HepG2 (cell line): ENCODE data around the gene AMD1. TPM values are rescaled to one million over a fixed set of nuclear protein-coding genes. Genes with fewer than 3 reads are reported as not detected.
A peak's percentile ranks its signal among the peaks of the same experiment; 100 is the strongest.

ENCODE experiments used
- AKAP8 ChIP-seq: sonication (generic); formaldehyde crosslinking; IDR thresholded peaks from 2 replicates; pipeline ENCODE4 v1.5.1; 2020; ENCODE audit warnings: mild to moderate bottlenecking, missing genetic modification reagents
- CEBPG ChIP-seq: IDR thresholded peaks from 2 replicates; pipeline ENCODE4 v1.6.1; 2016
- ELF1 ChIP-seq: sonication (generic); formaldehyde crosslinking; IDR thresholded peaks from 2 replicates; pipeline ENCODE4 v1.4.0; 2020; ENCODE audit warnings: missing genetic modification reagents
- FOXA3 ChIP-seq: IDR thresholded peaks from 2 replicates; pipeline ENCODE4 v1.6.1; 2016; ENCODE audit warnings: missing genetic modification reagents, missing compliant biosample characterization
- FOXK1 ChIP-seq: sonication (generic); formaldehyde crosslinking; IDR thresholded peaks from 2 replicates; pipeline ENCODE4 v1.4.0; 2020; ENCODE audit warnings: low read depth, missing genetic modification reagents, borderline replicate concordance
- KDM3A ChIP-seq: IDR thresholded peaks from 2 replicates; pipeline ENCODE4 v1.6.1; 2018; ENCODE audit warnings: low read depth, missing compliant biosample characterization
- SALL1 ChIP-seq: sonication (generic); formaldehyde crosslinking; IDR thresholded peaks from 2 replicates; pipeline ENCODE4 v1.8.0; 2022; ENCODE audit warnings: mild to moderate bottlenecking, missing genetic modification reagents
- SALL2 ChIP-seq: sonication (generic); formaldehyde crosslinking; IDR thresholded peaks from 2 replicates; pipeline ENCODE4 v1.8.1; 2023; ENCODE audit warnings: mild to moderate bottlenecking, missing genetic modification reagents, inconsistent platforms
- SIN3A ChIP-seq: IDR thresholded peaks from 2 replicates; pipeline ENCODE4 v1.6.1; 2011; ENCODE audit warnings: low read depth, mild to moderate bottlenecking, control low read depth, low read length, borderline replicate concordance
- SMC3 ChIP-seq: IDR thresholded peaks from 2 replicates; pipeline ENCODE4 v1.6.1; 2011; ENCODE audit warnings: low read length, improper control_type of control experiment
- STAG1 ChIP-seq: sonication (generic); formaldehyde crosslinking; IDR thresholded peaks from 2 replicates; pipeline ENCODE4 v1.4.0; 2020; ENCODE audit warnings: missing genetic modification reagents
- TAF15 ChIP-seq: fragments of 200-400 bp; formaldehyde crosslinking; IDR thresholded peaks from one replicate; pipeline ENCODE4 v1.6.1; 2018; ENCODE audit warnings: mild to moderate bottlenecking, low read depth, low read length; ENCODE audit not compliant: poor library complexity, severe bottlenecking
- XRCC5 ChIP-seq: fragments of 200-400 bp; formaldehyde crosslinking; optimal IDR thresholded peaks from 2 replicates; pipeline ENCODE3; 2017; ENCODE audit warnings: mild to moderate bottlenecking, low read length
- ZFP41 ChIP-seq: sonication (generic); formaldehyde crosslinking; IDR thresholded peaks from 2 replicates; pipeline ENCODE4 v1.4.0; 2020; ENCODE audit warnings: mild to moderate bottlenecking, missing genetic modification reagents, borderline replicate concordance
- ZMYM4 ChIP-seq: sonication (generic); formaldehyde crosslinking; IDR thresholded peaks from 2 replicates; pipeline ENCODE4 v1.8.1; 2023; ENCODE audit warnings: mild to moderate bottlenecking, missing genetic modification reagents
- polyA plus RNA-seq, 8 experiments: library from polyadenylated mRNA; depleted of rRNA in 3 of 8; stranded (reverse) in 7 of 8; unstranded in 1 of 8; fragments of >200 nt; fragmentation: Illumina TruSeq in 4 of 8; extraction: Trizol in 4 of 8; gene quantifications; 2 replicates each; pipeline versions ENCODE4 v1.2.1 to v1.2.3, GENCODE V29; 2011 to 2016; ENCODE audit warnings: low read depth in 4 of 8, missing spikeins in 1 of 8, mixed read lengths in 1 of 8; ENCODE audit not compliant: insufficient read depth in 1 of 8
- total RNA-seq, 5 experiments: library from RNA; depleted of rRNA; stranded (reverse); fragments of >200 nt; fragmentation: Illumina TruSeq; extraction: Trizol; gene quantifications; 2 replicates each; pipeline ENCODE4 v1.2.3, GENCODE V29; 2016; ENCODE audit warnings: low read depth in 1 of 5
- TF ChIP-seq, protein P1 (sequence below), 2 experiments: sonication (generic) in 1 of 2; formaldehyde crosslinking in 1 of 2; IDR thresholded peaks; 2 replicates each; pipeline versions ENCODE4 v1.4.0 to v1.6.1; 2018 to 2020; ENCODE audit warnings: missing genetic modification reagents in 2 of 2, borderline replicate concordance in 1 of 2, low read depth in 1 of 2, mild to moderate bottlenecking in 1 of 2, missing biosample characterization in 1 of 2
- TF ChIP-seq, protein P2 (sequence below): IDR thresholded peaks from 2 replicates; pipeline ENCODE4 v1.6.1; 2012; ENCODE audit warnings: inconsistent platforms
- TF ChIP-seq, protein P3 (sequence below): sonication (generic); formaldehyde crosslinking; IDR thresholded peaks from 2 replicates; pipeline ENCODE4 v1.4.0; 2020; ENCODE audit warnings: missing genetic modification reagents
- TF ChIP-seq, protein P4 (sequence below): sonication (generic); formaldehyde crosslinking; IDR thresholded peaks from 2 replicates; pipeline ENCODE4 v1.8.1; 2023; ENCODE audit warnings: mild to moderate bottlenecking, missing genetic modification reagents, borderline replicate concordance
- TF ChIP-seq, protein P5 (sequence below): fragments of 450-650 bp; IDR thresholded peaks from 2 replicates; pipeline ENCODE4 v1.6.1; 2016

AMD1 gene
- total and polyA plus RNA-seq, 2 of the 13 experiments (the other 11 are each of a cell fraction or from before 2014, with no cell fraction given), result 108 to 123 TPM

DNA sequence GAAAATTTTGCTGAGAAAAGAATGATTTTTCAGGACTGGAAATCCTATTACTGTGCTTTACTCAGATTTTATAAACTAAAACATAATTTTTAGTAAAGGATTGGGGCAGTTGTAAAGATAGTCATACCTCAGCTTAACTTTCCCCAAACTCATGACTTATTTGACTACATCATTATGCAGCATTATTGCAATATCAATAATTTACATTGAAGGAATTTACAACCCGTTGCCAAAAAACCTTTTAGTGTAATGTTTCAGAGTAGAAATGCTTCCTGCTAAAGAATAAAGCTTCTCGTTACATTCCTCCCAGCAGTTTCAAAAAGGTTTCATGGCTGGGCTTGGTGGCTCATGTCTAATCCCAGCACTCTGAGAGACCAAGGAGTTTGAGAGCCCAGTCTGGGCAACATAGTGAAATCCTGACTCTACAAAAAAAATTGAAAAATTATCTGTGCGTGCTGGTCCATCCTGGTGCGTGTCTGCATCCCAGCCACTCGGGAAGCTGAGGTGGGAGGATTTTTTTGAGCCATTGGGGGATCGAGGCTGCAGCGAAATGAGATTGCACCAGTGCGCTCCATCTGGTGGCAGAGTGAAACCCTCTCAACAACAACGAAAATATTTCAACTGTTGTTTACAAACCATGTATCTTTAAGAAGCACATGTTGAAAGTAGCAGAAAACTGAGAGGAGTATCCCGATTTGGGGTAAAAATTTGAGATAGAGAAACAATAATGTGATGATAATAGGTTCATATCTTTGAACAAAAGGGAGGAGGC, 4.4 kb downstream of the AMD1 start (continued):
- TF ChIP-seq STAG1 (CRISPR knock-in tag) (peak; percentile 53), CEBPG (CRISPR knock-in tag) (0 out of 2 replicates have a peak, but pooled peaks have one; percentile 27), ZFP41 (CRISPR knock-in tag) (no peak), AKAP8 (CRISPR knock-in tag) (peak; percentile 53; the same call in 1 of the 2 replicates), SALL2 (CRISPR knock-in tag) (no peak), XRCC5 (peak; percentile 51), ZMYM4 (CRISPR knock-in tag) (peak; percentile 53), FOXK1 (CRISPR knock-in tag) (peak; percentile 21; the same call in 1 of the 2 replicates), FOXA3 (CRISPR knock-in tag) (peak; percentile 70), KDM3A (CRISPR knock-in tag) (no peak), SMC3 (peak; percentile 79), SALL1 (CRISPR knock-in tag) (peak; percentile 33; the same call in 1 of the 2 replicates), SIN3A (peak; percentile 40; the same call in 1 of the 2 replicates), ELF1 (CRISPR knock-in tag) (no peak), TAF15 (no peak)
- TF ChIP-seq, protein P1, sequence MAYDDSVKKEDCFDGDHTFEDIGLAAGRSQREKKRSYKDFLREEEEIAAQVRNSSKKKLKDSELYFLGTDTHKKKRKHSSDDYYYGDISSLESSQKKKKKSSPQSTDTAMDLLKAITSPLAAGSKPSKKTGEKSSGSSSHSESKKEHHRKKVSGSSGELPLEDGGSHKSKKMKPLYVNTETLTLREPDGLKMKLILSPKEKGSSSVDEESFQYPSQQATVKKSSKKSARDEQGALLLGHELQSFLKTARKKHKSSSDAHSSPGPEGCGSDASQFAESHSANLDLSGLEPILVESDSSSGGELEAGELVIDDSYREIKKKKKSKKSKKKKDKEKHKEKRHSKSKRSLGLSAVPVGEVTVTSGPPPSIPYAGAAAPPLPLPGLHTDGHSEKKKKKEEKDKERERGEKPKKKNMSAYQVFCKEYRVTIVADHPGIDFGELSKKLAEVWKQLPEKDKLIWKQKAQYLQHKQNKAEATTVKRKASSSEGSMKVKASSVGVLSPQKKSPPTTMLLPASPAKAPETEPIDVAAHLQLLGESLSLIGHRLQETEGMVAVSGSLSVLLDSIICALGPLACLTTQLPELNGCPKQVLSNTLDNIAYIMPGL (CRISPR knock-in tag; IDR thresholded peaks at IDR 0.05; ENCODE audit: borderline replicate concordance in 1 of 2, low read depth in 1 of 2), result peak; percentile 21 to 52; a peak in 1 of 4 replicates
- TF ChIP-seq, protein P2, sequence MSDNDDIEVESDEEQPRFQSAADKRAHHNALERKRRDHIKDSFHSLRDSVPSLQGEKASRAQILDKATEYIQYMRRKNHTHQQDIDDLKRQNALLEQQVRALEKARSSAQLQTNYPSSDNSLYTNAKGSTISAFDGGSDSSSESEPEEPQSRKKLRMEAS, result peak; percentile 38; the same call in 1 of the 2 replicates
- TF ChIP-seq, protein P3, sequence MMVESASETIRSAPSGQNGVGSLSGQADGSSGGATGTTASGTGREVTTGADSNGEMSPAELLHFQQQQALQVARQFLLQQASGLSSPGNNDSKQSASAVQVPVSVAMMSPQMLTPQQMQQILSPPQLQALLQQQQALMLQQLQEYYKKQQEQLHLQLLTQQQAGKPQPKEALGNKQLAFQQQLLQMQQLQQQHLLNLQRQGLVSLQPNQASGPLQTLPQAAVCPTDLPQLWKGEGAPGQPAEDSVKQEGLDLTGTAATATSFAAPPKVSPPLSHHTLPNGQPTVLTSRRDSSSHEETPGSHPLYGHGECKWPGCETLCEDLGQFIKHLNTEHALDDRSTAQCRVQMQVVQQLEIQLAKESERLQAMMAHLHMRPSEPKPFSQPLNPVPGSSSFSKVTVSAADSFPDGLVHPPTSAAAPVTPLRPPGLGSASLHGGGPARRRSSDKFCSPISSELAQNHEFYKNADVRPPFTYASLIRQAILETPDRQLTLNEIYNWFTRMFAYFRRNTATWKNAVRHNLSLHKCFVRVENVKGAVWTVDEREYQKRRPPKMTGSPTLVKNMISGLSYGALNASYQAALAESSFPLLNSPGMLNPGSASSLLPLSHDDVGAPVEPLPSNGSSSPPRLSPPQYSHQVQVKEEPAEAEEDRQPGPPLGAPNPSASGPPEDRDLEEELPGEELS, result 0 out of 2 replicates have a peak, but pooled peaks have one; percentile 20
- TF ChIP-seq, protein P4, sequence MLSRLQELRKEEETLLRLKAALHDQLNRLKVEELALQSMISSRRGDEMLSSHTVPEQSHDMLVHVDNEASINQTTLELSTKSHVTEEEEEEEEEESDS (CRISPR knock-in tag), result no peak
- TF ChIP-seq, protein P5, sequence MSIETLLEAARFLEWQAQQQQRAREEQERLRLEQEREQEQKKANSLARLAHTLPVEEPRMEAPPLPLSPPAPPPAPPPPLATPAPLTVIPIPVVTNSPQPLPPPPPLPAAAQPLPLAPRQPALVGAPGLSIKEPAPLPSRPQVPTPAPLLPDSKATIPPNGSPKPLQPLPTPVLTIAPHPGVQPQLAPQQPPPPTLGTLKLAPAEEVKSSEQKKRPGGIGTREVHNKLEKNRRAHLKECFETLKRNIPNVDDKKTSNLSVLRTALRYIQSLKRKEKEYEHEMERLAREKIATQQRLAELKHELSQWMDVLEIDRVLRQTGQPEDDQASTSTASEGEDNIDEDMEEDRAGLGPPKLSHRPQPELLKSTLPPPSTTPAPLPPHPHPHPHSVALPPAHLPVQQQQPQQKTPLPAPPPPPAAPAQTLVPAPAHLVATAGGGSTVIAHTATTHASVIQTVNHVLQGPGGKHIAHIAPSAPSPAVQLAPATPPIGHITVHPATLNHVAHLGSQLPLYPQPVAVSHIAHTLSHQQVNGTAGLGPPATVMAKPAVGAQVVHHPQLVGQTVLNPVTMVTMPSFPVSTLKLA, result peak; percentile 11; the same call in 1 of the 2 replicates
